Stimulated activated CD8-positive, alpha-beta memory T cell treated with anti-CD3 and anti-CD28 coated beads, Interleukin-4, amount 100 ng/mL, for 48 hours (primary cell): ENCODE data around the gene KCNE1.
A peak's percentile ranks its signal among the peaks of the same experiment; 100 is the strongest.

Experiments used
- DNase-seq: peaks from one replicate; pipeline ENCODE4 v3.0.0-alpha.2; 2020

Gene KCNE1

DNA sequence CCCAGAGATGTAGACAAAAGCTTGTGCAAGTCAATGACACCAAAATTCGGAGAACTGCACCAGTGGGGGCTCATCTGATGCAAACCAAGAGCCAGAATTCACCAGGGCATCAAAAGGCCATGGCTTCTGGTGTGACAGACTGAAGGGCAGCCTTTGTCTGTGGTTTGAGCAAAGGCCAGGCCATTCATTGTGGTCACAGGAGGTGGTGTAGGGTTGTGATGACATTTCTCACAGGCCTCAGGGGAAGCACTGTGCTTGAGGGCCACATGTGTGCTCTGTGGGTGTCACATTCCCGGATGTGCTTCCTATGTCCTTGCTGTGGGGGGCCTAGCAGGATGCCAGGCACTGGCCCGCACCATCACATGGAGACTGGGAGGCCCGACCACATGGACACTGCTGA is 22.5 kb upstream of the KCNE1 start:
- no peak for DNase-seq

DNA sequence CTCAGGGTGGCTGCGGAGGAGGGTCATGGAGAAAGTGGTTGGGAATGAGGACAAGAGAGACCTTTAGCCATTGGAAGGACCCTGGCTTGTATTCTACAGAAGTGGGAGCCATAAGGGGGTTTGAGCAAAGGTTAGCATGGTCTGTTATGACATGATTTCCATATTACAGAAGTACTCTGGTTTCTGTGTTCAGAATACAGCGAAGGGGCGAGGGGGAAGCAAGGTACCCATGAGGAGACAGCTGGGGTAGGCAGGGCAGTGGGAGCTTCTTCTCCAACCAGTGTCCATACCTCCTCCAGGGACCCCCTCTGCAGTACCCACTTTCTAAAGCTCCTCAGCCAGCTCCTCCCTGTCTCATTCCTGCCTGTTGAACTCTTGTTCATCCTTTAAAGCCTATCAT is 21.9 kb upstream of the KCNE1 start:
- no peak for DNase-seq

DNA sequence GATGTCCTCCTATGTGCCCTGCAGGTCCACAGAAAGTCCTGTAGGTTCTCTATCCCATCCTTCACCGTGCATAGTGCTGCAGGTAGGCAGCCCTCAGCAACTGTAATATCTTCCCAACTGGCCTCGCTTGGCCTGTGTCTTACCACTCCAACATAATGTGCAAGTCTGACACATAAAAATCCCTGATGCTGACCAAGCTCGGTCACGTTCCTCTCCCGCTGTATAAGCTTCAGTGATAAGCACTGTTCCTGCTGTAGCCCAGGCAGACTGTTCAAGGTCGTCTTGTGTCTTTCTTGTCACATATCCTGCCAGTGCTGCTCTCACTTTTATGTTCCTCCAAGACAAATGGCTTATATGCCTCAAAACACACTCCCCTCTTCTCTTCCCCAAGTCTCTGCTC is 19.4 kb upstream of the KCNE1 start:
- no peak for DNase-seq

DNA sequence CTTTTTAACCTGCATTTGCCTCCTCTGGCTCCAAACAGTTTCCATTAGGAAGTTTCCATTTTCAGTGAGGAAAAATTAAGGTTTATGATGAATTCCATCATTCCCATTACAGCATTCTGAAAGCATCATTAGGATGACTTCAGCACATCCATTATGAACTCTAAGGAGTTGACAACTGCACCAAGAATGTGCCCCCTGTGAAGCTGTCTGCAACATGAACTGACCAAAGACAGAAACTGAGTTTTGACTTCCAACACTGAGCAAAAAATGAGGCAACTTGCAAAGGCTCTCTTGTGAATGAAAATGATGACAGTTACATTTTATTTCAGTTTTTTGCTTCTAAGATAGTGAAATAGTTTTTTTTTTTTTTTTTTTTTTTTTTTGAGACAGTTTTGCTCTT is 18.3 kb upstream of the KCNE1 start:
- DNase-seq = no peak

- no peak for DNase-seq
Observed at GRCh38 chr21:34528131-34528561, 16.1 kb upstream of the KCNE1 start.

GRCh38 chr21:34526618-34527290 is 14.7 kb upstream of the KCNE1 start:
- DNase-seq = peak; percentile 52

- DNase-seq = no peak
Observed at GRCh38 chr21:34526241-34526617, 14.2 kb upstream of the KCNE1 start.

GRCh38 chr21:34524646-34525601 is 12.9 kb upstream of the KCNE1 start:
- DNase-seq = no peak

DNA sequence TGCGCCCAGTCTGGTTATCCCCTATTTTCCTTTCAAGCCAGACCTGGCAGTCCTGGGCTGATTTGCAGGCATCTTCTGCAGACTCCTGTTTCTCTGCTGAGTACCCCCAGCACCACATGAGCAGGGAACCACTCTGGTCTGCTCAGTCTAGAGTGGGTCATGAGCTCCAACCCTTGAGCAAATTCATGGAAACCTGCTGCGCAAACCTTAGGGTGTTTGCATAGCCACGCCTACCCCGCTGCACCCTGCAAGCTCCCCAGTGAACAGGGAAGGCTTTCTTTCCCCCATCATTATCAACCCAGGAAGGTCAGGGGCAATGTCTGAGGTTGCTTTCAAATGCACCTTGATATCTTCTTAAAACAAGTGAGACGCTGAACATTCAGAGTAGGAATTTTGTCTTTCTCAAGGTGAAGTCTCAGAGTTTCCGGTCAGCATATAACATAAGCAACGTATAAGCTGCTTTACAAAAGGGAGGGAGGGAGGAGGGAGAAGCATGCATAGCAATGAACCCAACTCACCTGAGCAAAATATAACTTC is 11.1 kb upstream of the KCNE1 start:
- DNase-seq = no peak

DNA sequence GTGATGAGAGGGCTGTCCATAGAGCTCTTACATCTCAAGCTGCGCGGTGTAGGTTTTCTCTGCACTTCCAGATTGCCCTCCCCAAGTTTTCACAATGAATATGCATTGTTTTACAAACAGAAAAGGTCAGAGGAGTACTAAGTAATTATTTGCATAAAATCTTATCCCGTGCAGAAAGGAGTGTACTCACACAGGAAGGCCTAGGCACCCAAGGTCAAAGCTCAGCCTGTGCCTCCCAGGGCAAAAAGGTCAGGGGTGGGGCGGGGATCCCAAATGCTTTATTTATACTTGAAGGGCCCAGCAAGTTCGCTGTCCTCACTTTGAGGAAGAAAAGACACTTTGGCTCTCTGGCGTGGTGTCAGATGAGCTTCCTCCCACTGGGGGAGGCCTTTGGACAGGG is 10.3 kb upstream of the KCNE1 start:
- no peak for DNase-seq

DNA sequence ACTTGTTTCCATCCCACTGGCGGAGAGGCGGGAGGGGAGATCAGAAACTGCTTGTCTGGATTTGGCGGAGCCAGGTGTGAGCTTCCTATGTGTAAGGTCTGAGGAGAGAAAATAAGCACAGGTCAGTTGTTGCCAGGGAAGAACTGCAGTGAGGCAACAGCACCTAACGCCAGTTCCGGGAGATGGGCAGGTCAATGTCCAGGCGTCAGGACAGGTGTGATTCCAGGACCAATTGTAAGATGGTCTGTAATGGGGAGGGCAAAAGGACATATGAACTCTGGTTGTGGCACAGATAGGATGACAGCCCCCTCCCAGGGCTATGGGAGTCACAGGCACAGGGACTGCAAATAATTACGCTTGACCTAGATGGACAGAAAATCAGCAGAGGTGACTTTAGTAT is 9.6 kb upstream of the KCNE1 start:
- DNase-seq = no peak

GRCh38 chr21:34520764-34521508 is 8.9 kb upstream of the KCNE1 start:
- no peak for DNase-seq

GRCh38 chr21:34520281-34520680 is 8.3 kb upstream of the KCNE1 start:
- no peak for DNase-seq

DNA sequence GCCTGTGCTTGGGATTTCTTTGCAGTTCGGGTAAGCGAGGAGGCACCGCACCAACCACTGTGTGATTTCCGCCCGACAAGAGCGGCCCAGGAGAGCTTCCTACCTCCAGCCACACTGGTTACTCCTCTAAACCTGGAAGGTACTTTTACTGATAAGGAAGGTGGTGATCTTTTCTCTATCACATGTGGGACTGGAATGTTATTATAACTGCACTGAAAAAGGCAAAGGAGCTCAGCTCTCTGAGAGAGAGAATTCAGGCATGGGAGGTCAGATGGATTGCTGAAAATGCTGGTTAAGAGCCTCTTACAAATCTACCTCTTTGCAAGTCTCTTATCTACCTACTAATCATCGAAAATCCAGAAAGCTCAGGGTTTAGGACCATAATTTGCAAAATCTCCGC is 7.7 kb upstream of the KCNE1 start:
- DNase-seq = no peak

DNA sequence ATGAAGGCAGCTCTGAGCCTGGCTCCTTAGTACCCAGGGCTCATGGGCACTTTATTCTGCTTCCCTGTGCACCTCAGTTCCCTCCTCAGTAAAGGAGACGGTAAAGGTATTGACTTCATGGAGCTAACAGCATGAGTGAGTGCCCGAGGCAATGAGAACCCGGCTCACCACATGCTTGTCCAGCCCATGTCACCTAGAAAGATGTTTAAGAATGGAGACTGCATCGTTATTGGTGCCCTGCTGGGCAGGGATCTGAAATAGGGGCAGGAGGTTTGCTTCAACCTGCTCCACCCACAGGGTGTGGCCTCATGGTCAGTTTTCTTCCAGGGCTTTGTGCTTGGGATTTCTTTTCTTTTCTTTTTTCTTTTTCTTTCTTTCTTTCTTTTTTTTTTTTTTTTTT is 7.0 kb upstream of the KCNE1 start:
- DNase-seq = no peak

DNA sequence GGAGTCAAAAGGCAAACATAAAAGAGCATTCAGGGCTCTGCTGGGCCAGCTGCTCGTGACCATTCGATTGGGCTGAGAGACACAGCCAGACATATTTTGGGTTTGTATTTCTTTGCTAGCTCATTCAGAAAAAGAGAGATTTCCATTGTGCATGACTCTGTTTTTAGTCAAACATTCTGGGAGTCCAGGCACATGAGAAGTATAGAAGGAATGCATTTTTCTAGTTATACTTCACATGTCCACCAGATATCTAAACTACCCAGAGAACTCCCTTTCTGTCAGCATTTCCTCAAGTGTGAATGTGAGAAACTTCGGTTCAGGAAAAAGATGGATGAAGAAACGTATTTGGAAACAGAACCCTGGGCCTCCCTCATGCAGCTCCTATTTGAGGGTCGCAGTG is 6.3 kb upstream of the KCNE1 start:
- DNase-seq = no peak

DNA sequence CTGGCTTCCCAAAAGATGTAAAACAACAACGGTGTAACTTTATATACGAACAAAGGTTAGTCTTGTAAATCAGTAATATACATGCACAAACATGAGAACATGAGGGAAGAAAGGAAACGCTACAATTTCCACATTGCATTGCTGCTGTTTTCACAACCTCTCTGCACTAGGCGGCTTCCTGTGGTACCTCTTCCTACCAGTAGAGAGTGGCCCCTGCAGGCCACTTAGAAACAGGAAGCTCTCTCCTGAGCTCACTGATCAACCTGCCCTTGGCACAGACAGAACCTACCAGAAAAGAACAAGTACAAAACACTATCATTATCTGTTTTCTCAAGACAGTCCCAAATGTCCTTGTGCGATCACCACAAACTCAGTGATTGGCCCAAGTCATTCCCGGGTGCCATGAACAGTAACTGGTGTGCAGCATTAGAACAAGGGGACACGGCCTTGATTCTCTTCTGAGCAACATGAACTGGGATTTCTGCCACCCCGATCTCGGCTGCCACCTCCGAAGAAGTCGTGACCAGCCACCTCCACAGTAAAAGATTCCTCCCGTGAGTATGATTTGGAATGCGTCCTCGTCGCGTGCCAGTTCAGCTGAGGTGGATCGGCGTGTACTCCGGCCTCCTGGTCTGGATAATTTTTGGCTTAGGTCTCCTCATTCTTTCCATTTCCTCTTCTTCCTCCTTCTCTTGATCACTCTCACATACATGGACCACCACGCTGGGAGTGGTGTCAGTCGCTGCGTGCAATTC is 5.7 kb upstream of the KCNE1 start:
- DNase-seq = no peak

DNA sequence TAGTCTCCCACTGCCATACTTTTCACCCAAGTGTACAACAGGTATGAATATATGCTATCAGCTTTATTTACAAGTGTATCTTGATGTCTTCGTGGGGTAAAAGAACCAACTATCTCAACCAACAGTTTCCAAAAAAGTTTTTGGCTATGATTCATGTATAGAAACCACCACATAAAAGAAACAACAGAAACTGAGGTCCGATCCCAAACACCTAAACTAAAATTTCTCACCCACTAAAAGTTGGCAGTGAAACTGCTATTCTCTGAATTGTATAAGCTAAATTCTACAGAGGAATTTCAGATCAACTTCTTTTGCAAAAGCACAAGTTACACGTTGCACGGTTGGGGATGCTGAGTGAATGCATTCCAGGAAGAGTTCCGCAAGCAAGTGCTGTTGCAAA is 5.0 kb upstream of the KCNE1 start:
- no peak for DNase-seq

DNA sequence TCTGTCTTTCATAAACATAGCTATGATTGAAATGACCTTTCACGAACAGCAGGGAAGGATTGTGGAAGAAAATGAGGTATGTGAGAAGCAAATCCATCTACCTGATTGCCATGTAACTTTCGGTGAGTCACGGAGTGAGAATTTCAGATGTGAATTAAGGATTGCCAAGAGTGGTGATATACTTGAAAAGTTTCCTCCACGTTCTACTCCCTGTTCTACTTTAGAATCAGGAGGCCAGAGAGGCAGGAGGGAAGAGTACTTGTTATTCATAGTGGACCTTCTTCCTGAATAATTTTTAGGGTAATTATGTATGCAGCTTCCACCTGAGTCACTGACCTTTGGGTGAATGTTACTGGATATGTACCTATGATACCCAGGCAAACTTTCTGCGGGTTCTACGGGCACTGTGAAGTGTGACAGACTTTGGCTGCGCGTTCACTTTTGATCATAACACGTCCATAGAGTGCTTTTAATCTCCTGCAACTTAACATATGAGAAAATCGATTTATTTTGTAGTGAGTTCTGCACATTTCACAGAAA is 2.6 kb upstream of the KCNE1 start:
- no peak for DNase-seq

DNA sequence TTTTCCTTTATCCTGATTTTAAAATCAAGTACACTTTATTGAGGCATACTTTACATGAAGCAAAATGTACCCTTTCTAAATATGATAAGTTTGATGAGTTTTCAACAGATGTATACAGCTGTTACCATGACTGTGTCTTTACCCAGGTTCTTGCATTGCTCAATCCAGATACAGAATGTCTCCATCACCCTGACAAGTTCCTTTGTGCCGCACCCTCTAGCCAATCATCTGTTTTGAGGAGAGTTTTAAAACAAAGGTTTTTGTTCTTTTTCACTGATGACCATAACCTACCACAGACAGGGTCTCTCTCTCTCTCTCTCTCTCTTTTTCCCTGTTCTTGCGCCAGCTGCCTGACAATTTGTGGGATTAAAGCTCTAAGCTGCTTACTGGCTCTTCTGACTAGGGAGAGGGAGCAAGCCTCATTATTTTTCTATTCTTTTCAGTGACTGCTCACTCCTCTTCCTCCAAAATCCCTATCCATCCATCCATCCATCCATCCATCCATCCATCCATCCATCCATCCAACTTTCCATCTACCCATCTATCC is 1.2 kb upstream of the KCNE1 start:
- no peak for DNase-seq

DNA sequence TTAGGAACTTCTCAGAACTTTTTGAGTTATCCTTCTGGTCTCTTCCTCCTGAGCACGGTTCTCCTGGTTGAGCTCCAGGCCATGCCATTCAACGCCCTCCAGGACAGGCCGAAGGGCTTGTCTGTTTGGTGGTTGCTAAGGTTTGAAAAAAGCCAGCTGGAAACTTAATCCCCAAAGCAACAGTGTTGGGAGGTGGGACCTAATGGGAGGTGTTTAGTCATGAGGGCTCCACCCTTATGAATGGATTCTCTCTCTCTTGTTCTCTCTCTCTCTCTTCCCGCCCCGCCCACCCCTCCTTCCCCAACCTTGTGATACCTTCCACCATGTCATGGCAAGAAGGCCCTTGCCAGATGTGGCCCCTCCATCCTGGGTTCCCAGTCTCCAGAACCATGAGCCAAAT is 829 bp downstream of the KCNE1 start:
- DNase-seq = no peak
